Renal cortex interstitium (tissue), 11 donors: ENCODE measurements around the gene CLSTN1. TPM values are rescaled to one million over a fixed set of nuclear protein-coding genes. Genes with fewer than 3 reads are reported as not detected.
"Not testable (repeated sequence)": the region's sequence is repeated elsewhere in the genome, so short reads cannot be mapped to it uniquely, and the experiment has no call there.

Experiments
- DNase-seq, 11 donors: peaks; one replicate each; pipeline ENCODE4 v3.0.0-alpha.2; 2013; ENCODE audit warnings: low read depth in 9 of 11, low spot score in 4 of 11; ENCODE audit errors: extremely low read depth in 1 of 11
- polyA plus RNA-seq, 3 donors: library from polyadenylated mRNA; unstranded; fragments of 120-200 nt; gene quantifications; one replicate each; pipeline ENCODE4 v1.2.1, GENCODE V29; 2013; ENCODE audit not compliant: insufficient read length in 3 of 3

CLSTN1 gene
- polyA plus RNA-seq, 3 donors = 133 to 166 (median 157) TPM

- no peak for DNase-seq
Observed at GRCh38 chr1:9714257-9714718, 109.5 kb downstream of the CLSTN1 start.

DNA sequence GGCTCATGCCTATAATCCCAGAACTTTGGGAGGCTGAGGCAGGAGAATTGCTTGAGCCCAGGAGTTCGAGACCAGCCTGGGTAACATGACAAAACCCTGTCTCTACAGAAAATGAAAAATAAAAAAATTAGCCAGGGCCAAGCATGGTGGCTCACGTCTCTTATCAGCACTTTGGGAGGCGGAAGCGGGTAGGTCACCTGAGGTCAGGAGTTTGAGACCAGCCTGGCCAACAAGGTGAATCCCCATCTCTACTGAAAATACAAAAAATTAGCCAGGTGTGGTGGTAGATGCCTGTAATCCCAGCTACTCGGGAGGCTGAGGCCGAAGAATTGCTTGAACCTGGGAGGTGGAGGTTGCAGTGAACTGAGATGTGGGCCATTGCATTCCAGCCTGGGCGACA lies 111.0 kb downstream of the CLSTN1 start:
- not testable (repeated sequence) for DNase-seq

DNA sequence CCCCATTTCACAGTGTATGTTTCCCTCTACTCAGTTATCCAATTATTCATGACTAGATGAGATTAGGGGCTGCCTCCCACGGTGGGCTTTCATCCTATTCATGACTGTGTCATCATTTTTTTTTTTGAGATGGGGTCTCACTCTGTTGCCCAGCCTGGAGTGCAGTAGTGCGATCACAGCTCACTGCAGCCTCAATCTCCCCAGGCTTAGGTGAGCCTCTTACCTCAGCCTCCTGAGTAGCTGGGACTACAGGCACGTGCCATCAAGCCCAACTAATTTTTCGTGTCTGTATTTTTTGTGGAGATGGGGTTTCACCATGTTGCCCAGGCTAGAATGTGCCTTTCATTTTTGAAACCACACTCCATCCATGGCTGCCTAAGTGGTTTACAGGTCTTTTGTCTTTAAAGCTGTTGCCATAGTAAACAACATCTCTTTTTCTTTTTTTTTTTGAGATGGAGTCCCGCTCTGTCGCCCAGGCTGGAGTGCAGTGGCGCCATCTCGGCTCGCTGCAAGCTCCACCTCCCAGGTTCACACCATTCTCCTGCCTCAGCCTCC lies 112.2 kb downstream of the CLSTN1 start:
- DNase-seq = no peak

DNA sequence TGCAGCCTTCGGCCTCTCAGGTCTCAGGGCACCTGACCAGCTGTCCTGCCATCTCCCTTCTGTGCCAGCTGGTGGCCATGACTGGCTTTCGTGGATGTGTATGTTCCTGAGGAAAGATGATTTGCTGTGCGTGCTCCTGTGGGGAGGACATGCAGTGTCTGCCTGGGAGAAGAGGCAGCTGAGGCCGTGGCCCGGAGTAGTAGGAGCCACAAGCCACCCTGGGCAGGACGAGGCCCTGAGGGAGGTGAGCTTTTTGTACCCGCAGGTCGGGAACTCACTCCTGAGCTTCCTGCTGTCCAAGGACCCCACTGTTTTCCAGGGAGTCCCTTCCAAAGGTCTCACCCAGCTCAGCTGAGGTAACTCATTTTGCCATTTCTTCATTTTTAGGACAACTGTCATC lies 113.7 kb downstream of the CLSTN1 start:
- no peak for DNase-seq

GRCh38 chr1:9706178-9706577 lies 117.6 kb downstream of the CLSTN1 start:
- no peak for DNase-seq

DNA sequence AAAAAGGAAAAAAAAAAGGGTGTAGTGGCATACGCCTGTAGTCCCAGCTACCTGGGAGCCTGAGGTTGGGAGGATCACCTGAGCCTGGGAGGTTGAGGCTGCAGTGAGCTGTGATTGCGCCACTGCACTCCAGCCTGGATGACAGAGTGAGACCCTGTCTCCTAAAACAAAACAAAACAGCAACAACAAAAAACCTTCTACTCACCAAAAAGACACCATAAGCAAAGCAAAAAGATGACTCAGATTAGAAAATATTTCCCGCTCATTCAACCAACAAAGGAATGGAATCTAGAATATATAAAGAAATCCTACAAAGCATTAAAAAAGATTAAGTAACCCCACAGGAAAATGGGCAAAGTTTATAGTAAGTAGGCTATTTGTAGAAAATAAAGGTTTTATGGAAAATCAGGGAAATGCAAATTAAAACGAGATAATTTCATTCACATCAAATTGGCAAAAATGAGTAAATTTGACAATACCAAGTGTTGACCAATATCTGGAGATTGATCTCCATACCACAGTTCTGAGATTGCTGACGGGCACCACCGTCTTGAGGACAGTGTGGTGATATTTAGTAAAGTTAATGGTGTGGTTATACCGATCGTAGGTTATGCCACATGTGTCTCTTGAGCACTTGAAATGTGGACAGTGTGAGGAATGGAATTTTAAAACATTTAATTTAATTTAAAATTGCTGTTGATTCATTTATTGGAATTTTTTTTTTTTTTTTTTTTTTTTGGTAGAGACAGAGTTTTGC lies 118.2 kb downstream of the CLSTN1 start:
- DNase-seq = no peak

- DNase-seq = no peak
Observed at GRCh38 chr1:9703681-9704080, 120.1 kb downstream of the CLSTN1 start.

DNA sequence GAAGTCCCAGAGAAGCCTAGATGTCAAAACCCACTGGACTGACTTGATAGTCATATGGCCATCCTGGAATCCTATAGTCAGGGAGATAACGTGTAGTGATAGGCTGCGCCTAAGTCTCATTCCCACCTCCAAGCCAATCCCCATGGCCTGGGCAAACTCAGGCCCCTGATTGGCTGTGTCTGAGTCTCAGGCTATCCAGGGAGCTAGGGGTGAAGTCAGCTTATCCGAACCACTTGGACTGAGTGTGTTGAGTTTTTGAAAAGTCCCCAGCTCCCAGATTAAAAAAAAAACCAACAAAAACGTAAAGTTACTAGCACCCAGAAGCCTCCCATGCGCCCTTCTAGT lies 120.6 kb downstream of the CLSTN1 start:
- DNase-seq = no peak

DNA sequence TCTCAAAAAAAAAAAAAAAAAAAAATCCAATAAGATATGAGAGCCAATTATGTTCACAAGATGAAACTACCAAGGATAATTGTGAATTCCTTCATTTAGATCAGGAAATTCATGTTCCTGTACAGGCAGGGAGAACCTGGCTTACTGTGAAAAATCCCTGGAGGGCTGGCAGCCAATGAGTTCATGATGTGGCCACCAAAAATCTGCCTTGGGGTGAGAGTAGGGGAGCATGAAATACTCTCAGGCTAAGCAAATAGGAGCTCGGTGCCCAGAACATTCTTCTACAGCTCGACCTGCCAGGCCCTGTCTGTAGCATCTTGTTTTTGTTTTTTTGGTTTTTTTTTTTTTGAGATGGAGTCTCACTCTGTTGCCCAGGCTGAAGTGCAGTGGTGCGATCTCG lies 122.1 kb downstream of the CLSTN1 start:
- no peak for DNase-seq

GRCh38 chr1:9700340-9700739 lies 123.4 kb downstream of the CLSTN1 start:
- no peak for DNase-seq

- no peak for DNase-seq
Observed at GRCh38 chr1:9699361-9699760, 124.4 kb downstream of the CLSTN1 start.

DNA sequence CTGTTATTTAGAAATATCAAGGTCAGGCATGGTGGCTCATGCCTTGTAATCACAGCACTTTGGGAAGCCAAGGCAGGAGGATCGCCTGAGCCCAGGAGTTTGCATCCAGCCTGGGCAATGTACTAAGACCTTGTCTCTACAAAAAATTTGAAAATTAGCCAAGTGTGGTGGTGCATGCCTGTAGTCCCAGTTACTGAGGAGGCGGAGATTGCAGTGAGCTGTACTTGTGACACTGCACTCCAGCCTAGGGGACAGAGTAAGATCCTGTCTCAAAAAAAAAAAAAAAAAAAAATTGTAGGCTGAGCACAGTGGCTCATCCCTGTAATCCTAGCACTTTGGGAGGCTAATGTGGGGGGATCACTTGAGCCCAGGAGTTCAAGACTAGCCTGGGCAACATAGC lies 127.0 kb downstream of the CLSTN1 start:
- DNase-seq = no peak

- DNase-seq = no peak
Observed at GRCh38 chr1:9691691-9692090, 132.1 kb downstream of the CLSTN1 start.

- DNase-seq = no peak
Observed at GRCh38 chr1:9691108-9691445, 132.7 kb downstream of the CLSTN1 start.

GRCh38 chr1:9690440-9691107 lies 133.2 kb downstream of the CLSTN1 start:
- no peak for DNase-seq

GRCh38 chr1:9689971-9690381 lies 133.8 kb downstream of the CLSTN1 start:
- DNase-seq = no peak

DNA sequence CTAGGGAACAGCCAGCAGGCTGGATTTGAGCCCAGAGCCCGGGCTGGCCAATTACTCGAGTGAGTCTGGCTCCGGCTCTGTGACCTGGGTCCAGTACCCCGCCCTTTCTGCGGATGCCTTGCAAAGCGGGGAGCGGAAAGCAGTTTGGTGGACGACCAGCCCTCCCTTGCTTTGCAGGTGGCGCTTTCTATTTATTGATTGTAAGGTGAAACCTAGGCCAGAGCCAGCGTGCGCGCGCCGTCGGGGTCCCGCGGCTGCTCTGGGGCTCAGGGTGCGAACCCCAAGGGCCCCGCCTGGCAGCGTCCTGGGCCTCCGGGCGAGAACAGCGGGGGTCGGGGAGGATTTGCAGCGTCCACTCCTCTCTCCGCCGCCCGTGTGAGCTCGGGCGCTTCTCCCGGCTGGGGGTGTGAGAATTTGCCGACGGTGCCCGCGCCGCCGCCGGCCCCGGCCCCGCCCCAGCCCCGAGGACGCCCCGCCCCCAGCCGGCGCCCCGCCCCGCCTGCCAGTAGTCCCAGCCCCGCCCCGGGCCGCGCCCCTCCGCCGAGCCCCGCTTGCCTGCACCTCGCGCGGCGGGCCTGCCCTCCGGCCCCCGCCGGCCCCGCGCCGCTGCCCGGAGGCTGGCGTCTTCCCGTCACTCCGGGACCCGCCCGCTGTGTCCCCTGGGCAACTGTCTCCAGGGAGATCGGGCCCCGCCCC lies 134.6 kb downstream of the CLSTN1 start:
- peak in 5 of 11 donors; percentile 37 to 56 (median 54) for DNase-seq

DNA sequence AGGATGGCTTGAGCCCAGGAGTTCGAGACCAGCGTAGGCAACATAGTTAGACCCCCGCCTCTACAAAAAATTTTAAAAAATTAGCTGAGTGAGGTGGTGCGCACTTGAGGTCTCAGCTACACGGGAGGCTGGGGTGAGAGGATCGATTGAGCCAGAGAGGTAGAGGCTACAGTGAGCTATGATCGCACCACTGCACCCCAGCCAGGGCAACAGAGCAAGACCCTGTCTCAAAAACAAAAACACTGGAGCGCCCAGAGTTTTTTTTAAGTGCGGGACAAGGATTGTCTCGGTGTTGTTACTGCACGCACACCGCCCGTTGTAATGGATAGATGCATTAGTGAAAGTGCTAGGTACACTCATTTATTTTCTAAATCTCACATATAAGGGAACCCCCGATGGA lies 135.2 kb downstream of the CLSTN1 start:
- no peak for DNase-seq

DNA sequence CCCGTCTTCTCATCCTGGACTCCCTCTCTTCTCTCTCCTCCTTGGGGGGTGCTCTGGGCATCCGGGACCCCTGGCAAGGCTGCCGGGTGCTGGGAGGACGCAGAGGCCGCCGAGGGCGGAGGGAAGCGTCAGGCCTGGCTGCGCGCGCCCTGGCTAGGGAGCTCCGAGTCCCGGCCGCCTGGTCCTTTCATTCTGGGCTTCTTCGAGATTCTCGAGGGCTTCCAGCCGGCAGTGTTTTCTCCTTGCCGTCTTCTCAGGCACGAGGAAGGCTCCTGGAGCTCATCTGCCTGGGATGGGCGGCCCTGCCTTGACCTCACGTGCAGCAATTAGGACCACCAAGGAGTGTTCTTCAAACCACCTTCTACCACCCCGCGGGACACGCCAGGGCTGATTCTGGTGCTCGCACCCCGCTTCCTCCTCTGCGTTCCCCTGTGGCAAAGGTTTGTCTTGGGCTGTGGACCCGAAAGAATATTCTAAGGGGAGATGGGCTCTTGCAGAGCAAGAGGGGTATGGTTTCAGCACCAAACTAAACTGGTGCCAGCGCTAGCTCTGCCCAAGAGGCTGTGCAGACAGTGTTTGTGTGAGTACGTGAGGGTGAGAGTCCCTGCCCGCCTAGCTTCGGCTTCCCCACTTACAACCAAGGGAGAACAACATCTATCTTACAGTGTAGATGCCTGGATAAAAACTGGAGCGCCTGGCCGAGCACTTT lies 135.7 kb downstream of the CLSTN1 start:
- peak in 1 of 11 donors; percentile 29 for DNase-seq
